ENCODE results near the gene ABTB2.

The ABTB2 gene

GRCh38 chr11:34162493-34162820 lies 195.4 kb downstream of the ABTB2 start:
- no peak for DNase-seq

DNA sequence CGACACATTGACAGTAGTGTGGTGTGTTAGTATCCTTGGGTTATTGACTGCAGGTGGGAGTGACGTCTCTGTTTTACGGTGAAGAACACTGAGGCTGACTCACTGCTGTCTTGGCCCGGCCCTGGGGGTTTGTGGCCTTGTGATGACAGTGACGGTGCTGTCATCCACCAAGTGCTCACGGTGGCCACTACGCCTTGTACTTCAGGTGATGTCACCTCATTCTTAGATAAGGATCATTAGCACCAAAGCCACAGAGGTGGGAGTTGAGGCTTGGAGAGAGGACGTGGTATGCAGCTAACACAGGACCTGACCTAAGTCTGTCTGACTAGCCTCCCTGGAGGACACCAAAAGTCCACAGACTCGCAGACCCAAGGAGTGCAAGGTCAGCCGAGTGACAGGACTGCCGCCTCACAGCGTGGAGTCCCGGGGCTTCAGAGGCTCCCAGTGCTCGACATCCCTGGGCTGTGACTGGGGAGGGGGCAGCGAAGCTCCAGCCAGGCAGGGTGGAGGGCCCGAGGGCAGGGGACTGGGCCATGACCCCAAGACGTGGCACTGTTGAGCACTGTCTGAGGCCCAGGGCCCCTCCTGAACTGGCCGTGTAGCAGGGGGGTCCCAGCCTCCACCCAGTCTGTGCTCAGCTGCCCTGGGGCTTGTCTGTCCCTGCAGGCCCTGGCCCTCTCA lies 195.9 kb downstream of the ABTB2 start:
- DNase-seq, result no peak

DNA sequence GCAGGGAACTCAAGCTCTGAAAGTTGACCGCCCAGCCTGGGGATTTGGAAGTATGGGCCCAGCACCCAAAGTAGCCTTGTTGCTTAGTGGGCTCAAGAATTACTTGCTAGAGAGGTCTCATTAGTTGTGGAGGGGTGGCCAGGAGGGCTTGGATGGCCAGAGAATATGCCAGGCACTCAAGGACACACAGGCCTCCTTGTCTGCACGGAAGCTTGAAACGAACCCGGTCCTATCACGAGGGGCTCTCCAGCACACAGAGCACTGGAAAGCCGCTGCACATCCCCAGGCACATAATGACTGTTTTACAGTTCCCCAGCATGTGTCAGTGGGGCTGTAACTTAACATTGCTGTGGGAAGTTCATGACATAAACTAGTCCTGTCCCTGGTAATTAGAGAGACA lies 196.4 kb downstream of the ABTB2 start:
- DNase-seq, result no peak

- no peak for DNase-seq
Observed at GRCh38 chr11:34160791-34161190, 197.0 kb downstream of the ABTB2 start.

DNA sequence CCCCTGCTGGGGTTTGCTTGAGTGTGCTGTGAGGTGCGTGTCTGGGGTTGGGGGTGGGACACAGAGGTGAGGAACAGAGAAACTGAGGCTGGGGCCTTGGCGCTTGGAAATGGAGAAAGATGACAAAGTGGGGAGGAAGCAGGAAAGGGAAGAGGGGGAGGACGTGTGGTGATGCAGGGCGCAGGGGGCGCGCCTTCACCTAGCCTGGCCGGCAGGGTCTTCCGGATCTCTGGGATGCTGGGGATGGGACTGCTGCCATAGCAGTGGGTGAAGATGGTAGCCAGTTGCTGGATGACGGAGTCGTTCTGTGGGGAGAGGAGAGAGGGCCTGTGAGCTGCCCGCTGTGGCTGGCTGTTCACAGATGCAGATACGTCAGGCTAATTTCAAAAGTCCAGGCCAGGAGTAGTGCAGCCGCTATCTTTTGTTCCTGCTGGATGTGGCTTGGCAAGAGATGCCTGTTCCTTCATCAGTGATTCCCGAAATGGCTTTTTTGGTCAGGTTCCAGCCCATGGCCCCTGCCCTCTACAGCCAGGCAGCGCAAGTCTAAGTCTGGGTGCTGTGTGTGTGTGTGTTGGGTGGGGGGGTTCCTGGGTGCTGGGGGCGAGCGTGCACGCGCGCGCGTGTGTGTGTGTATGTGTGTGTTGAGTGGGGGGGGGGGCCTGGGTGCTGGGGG lies 197.6 kb downstream of the ABTB2 start:
- no peak for DNase-seq

- no peak for DNase-seq
Observed at GRCh38 chr11:34158661-34159060, 199.1 kb downstream of the ABTB2 start.

GRCh38 chr11:34157163-34157562 lies 200.6 kb downstream of the ABTB2 start:
- no peak for DNase-seq

GRCh38 chr11:34155757-34156062 lies 202.1 kb downstream of the ABTB2 start:
- DNase-seq, result no peak

- no peak for DNase-seq
Observed at GRCh38 chr11:34155057-34155756, 202.6 kb downstream of the ABTB2 start.

DNA sequence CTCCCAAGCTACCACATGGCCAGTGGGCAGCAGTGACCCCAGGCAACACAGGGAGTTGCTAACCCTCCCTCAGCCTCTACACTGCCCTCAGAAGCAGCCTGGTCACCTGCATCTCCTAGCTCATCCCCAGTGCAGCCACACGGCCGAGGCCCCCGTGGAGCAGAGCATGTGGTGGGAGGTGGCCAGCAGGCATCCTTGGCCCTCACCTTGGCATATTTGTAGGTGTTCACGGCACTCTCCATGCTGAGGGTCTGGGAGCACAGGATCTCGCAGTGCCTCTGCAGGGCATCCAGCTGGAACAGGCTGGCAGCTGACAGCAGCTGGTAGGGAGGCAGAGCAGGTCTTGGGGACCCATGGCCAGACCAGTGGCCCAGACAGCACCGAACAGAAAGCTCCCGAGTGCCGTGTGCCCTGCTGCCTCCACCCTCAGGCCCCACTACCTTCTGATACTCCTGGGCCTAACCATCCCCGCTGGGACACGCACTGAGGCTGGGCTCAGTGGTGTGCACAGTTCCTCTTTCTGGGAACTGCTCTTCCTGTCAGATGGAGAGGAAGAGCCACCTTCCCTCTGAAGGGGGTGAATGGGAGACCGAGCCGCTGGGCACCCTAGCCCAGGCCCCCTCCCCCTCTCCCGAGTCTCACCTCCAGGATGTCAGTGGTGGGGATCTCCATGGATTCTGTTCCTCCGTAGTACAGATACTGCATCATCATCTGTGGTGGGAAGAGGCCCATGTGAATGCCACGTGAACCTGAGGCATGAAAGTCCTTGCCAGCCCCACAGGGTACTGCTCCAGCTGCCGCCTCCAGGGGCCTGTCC lies 203.5 kb downstream of the ABTB2 start:
- no peak for DNase-seq

DNA sequence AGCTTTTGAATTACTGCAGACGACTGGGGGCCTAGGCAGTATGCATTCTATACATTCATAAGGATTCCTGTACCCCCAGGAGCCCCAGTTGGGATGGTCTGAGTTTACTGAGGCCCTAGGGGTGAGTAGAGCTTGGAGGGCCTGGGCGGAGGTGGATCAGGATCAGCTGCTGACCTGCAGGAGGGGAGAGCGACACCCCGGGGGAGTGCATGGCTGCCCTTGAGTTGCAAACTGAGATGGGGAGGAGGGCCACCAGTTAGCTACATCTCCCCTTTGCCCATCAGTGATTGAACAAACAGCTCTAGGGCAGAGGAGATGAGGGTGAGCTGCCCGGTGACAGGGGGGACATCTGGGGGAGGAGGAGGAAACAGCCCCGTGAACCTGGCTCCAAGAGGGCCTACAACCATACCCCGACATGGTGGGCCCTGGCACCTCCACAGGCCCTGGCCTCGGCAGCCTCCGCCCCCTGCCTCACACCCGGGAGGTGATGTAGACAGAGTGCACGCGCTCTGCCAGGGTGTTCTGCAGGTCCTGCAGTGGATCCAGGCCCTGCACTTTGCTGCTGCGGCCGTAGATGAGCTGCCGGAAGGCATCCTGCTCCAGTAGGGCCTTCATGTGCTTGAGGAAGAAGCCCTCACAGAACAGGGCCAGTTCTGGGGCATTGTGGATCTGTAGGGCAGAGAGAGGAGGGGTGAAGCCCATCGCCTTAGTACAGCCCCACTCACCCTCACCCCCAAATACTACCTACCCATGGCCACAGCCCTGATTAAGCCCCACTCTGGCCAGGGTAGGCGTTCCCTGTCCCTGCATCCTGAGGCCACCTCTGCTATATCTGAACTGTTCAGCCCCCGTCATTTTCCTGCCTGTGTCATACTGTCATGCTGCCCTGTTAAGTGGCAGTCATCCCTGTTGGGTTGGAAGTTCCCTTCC lies 205.6 kb downstream of the ABTB2 start:
- DNase-seq, result no peak

DNA sequence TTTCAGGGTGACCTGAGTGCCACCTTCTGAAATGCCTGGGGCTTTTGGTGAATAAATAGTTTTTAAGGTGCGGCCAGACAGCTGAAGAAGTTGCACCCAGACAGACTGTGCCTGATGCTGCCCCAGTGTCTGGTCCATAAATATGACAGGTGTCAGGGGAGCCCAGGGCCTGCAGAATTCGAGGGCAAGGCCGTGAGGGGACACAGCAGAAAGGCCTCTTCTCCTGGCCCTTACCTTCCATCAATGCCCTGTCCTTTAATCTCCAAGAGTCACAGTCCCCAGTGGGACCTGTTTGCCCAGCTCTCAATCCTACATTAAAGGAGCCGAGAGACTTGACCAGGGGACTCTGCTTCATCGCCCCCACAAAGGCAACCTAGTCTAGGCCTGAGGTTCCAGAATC lies 206.6 kb downstream of the ABTB2 start:
- no peak for DNase-seq

DNA sequence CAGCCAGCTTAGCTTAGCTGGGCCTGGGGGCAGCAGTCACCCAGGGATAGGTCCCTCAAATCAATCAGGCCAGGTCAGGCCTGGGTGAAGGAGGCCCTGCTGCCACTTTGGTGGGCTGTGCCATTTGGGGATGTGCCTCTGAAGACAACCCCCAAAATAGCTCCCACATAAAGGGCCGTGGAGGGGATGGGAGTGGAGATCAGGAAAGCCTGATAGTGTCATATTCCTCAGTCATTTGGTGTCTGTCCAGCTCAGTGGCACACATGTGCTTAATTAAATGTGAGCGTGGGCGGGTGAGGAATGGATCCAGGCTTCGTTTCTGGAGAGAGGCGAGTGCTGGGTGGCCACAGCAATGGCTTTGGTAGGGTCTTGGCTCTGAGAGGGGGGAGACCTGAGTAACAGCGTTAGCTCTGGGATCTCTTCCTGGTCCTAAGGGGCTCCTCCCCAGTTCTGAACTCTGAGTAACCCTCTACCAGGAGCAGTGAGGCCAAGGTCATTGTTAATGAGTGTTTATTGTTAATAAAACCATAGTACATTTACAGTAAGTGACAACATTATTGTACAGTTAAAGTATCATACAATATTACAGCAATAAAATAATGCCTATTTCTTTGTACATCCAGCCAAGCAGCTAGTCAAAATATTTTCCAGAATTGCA lies 207.2 kb downstream of the ABTB2 start:
- no peak for DNase-seq

DNA sequence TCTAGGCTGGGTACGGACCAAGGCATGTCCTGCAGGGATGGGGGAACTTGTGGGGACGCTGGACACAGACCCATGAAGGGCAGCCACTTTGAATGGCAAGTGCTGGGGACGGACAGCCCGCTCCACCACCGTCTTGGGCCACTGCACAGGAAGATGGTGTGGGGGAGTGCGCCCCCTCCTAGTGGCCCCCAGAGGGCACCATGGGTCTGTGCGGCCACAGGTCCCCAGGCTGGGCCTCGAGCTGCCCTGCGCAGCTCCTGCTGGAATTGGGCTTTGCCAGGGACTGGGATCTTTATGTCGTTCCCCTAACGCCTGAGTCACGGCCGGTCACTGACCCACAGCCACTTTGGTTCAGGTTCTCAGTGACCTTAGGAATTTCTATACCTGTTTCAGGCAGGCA lies 208.0 kb downstream of the ABTB2 start:
- DNase-seq, result no peak

DNA sequence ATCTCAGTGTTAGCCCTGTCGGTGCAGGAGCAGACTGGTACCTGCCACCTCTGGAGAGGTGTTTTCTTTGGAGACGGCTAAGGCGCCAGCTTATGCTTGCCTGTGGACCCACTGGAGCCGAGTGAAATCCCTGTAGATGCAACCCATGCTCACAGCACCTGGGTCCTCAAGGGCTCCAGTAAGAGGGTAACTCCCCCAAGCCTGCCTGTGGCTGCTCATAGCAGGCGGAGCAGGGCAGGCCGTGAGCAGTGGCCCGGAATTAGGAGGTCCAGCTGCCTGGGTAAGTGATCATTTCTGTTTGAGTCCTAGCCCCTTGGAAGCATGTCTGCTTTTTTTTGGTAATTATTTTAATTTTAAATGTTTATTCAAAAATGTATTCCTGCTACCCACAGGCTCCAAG lies 208.5 kb downstream of the ABTB2 start:
- no peak for DNase-seq

GRCh38 chr11:34148504-34149165 lies 209.2 kb downstream of the ABTB2 start:
- no peak for DNase-seq

GRCh38 chr11:34147581-34147980 lies 210.2 kb downstream of the ABTB2 start:
- DNase-seq, result no peak

GRCh38 chr11:34146866-34147265 lies 210.9 kb downstream of the ABTB2 start:
- DNase-seq, result no peak

DNA sequence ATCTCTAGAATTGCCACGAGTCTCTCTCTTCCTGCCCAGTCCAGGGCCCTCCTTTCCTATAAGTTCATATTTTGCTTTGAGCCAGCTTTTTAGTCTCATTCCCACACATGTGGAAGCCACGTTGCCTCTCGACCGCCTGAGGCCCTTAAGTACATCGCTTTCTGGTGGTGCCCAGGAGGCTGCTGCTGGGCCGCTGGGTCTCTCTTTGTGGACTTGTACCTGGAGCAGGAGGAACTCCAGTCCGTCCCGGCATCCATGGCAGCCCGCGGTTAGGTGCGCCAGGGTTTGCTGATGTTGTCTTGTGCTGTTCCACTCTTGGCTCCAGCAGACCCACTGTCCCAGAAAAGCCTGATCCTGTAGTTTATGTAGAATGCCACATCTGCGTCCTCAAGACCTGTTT lies 211.4 kb downstream of the ABTB2 start:
- no peak for DNase-seq

- no peak for DNase-seq
Observed at GRCh38 chr11:34145847-34146381, 211.9 kb downstream of the ABTB2 start.

- DNase-seq, result no peak
Observed at GRCh38 chr11:34145073-34145472, 212.7 kb downstream of the ABTB2 start.
